Epithelial cell of prostate (primary cell): ENCODE data around the gene ELMO2.
"Not testable (repeated sequence)": the region's sequence is repeated elsewhere in the genome, so short reads cannot be mapped to it uniquely, and the experiment has no call there.

Experiments used
- DNase-seq: peaks from one replicate; pipeline ENCODE4 v3.0.0-alpha.2; 2011; ENCODE audit warnings: low read depth, low spot score
- H3K27ac ChIP-seq: fragments of 450-650 bp; 2 replicates; pipeline ENCODE4 v1.5.1; 2017; ENCODE audit warnings: mild to moderate bottlenecking

The ELMO2 gene

DNA sequence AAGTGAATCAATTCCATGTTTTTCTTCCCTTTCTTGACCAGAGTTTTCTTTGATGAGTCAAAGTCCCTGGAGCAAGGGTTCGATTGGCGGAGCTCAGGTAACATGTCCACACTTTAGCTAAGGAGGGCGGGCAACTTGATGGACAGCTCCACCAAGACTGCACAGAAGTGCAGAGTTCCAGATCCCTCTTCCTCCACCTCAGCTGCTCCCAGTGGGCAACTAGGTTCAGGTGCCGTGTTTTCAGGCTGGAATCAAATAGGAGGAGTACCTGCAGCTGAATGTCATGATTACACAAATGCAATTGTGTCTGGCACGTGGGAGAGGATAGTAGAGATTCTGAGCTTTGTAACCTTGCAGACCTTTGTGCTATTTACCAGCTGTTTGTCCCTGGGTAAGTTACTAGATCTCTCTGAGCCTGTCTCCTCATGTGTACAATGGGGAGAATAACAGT lies 1.9 kb upstream of the ELMO2 start:
- DNase-seq: no peak
- H3K27ac ChIP-seq: no peak overlapping the region

DNA sequence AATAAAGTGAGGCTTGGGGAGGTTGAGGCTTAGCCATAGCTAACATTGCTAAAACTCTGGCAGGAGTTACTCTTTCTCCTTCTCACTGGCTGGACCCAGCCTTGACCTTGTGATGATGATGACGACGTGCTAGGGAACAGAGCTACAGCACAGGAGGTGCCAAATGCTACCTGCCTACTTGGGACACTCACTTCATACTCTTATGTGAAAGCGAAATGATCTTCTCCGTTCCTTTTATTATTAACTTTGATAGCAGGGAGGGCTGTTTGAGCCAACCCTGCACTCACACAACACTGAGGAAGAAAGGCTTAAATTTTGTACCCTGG lies 1.2 kb upstream of the ELMO2 start:
- no peak overlapping the region for H3K27ac ChIP-seq
- DNase-seq: no peak

- DNase-seq: no peak
- peak overlapping the region; percentile 42 for H3K27ac ChIP-seq
Observed at GRCh38 chr20:46406986-46407670, 713 bp upstream of the ELMO2 start.

DNA sequence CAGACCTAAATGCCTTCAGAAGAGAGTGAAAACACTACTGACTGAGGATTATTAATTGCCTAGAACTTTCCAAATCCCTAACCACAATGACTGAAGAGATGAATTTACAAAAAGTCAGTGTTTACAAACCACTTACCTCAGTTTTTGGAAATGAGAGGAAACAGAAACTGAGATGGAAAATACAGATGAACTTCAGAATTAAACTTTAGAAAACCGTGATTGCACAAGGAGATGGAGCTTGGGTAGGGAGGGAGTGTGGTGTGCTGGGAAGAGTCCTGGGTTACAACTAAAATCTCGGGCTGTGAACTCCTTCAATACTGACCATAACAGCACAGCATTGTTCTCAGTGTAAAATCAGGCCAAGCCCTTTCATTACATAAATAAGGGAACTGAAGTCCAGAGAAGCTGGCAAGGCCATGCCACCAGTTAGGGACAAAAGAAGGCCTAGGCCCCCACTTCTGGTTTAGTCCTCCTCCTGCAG lies 4.0 kb downstream of the ELMO2 start:
- no peak for DNase-seq
- H3K27ac ChIP-seq: no peak overlapping the region

- peak overlapping the region; percentile 43 for H3K27ac ChIP-seq
Observed at GRCh38 chr20:46401478-46401860, 4.9 kb downstream of the ELMO2 start.

GRCh38 chr20:46400828-46401477 lies 5.5 kb downstream of the ELMO2 start:
- peak overlapping the region; percentile 43 for H3K27ac ChIP-seq
- DNase-seq: no peak

More at GRCh38 chr20:46401478-46401860, 4.9 kb downstream of the ELMO2 start:
- no peak for DNase-seq

DNA sequence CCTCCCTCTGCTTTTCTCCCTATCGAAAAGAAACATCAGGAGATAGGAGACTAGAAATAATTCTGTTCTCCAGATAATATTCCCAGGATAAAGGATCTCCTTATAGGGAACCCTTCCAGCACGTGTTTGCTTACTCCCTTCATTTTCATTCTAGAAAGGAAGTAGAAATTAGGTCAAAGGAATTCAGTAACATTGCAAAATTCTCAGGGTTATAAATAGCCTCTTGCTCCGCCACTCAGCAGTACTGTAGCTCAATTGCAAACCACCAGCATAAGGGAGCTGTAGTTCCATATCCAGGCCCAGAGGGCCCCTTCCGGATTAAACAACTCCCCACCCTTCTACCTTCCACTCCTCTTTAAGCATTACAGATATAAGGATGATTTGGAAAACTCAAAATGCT lies 6.2 kb downstream of the ELMO2 start:
- no peak for DNase-seq
- H3K27ac ChIP-seq: peak overlapping the region; percentile 43

GRCh38 chr20:46399401-46399800 lies 7.0 kb downstream of the ELMO2 start:
- no peak for DNase-seq
- no peak overlapping the region for H3K27ac ChIP-seq

DNA sequence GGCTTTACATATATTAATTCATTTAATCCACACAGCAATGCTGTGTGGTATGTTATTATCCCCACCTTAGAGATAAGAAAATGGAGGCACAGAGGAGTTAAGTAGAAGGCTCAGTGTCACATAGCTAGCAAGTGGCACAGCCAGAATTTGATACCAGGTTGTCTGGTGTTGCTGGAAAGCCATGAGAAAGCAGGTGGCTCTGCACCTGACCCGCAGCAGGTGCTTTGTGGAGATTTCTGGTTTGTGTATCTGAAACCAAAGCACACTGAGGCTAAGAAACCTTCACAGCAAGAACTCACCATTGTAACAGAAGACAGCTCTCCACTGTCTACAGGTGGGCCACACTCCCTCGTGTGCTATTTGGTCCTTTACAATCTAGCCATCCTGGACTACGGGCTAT lies 7.5 kb downstream of the ELMO2 start:
- no peak overlapping the region for H3K27ac ChIP-seq
- no peak for DNase-seq

GRCh38 chr20:46396052-46396740 lies 10.2 kb downstream of the ELMO2 start:
- DNase-seq: no peak
- H3K27ac ChIP-seq: no peak overlapping the region

DNA sequence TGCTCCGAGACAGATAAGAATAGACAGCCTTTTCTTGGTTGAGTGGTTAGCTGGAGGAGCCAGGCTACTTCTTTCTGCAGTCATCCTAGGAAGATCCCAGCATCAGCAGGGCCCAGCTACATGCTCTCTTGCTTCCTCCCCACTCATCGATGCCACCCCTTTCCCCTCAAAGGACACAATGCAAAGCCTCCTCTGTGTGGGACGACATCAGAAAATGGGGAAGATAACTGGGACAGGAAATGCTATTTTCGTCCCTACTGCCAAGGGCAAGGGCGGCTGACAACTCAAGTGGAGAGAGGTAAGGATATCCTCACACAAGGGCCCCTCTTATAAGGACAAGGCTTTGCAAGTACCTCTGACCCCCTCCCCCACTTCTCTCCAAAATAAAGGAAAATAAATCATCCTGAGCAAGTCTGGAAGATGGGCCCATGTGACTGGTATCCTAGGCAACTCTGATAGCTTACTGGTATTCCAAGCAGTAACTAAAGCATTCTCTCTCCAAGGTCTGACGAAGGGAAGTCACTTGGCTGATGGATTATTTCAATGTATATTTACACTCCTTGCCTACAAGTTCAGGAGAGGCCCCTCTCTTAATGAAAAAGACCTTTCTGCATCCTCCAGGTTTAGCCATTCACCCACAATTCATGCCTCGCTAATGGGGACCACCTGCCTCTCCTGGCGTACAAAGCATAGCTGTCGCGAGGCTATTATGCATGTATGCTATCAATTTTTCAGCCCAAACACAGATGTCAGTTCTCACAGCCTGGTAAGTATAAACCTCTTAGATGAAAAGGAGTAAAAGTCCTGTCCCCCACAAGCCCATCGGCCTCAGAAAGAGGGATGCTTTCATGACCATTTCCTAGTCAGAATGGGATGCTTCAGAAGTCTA lies 11.3 kb downstream of the ELMO2 start:
- no peak for DNase-seq

DNA sequence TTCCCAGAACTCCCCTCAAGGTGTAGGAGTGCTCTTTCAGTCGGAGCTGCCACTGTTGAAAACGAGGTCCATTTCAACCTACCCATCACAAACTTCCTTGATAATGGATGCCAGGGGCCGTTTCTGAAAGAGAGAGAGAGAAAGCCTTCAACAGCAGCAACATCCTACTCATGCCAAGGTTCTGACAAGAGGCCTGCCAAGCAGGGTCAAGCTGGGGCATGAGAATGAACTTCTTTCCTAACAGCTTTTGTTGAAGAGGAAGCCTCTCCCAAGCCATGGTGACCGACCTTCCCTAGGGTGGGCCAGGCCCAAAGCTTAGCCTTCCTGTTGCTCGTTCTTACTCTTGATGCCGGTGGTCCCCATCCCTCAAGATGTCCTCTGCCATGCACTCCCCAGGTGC lies 12.4 kb downstream of the ELMO2 start:
- DNase-seq: no peak
- no peak overlapping the region for H3K27ac ChIP-seq

More for the DNA sequence above, 11.3 kb downstream of the ELMO2 start:
- no peak overlapping the region for H3K27ac ChIP-seq

GRCh38 chr20:46388937-46389336 lies 17.5 kb downstream of the ELMO2 start:
- H3K27ac ChIP-seq: no peak overlapping the region
- no peak for DNase-seq

- no peak overlapping the region for H3K27ac ChIP-seq
- no peak for DNase-seq
Observed at GRCh38 chr20:46388201-46388836, 18.1 kb downstream of the ELMO2 start.

DNA sequence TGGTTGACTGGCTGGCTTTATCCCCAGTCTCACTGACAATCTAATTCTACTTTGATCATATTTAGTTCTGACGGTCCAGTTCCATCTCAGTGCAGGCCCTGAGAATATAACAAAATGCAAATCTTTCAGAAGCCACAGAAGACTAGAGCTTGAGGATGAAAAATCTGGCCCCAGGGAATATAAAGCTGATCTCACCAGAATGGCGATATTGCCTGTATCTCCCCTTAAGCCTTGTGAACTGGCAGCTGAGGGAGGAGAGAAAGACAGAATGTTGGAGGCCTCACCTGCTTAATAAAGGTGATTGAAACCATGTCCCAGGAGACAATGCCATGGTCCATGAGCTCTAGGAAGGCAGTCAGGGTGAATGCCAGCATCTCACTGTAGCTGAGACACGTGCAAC lies 19.4 kb downstream of the ELMO2 start:
- DNase-seq, H3K27ac ChIP-seq: not testable (repeated sequence)

GRCh38 chr20:46378412-46379009 lies 27.9 kb downstream of the ELMO2 start:
- no peak for DNase-seq

DNA sequence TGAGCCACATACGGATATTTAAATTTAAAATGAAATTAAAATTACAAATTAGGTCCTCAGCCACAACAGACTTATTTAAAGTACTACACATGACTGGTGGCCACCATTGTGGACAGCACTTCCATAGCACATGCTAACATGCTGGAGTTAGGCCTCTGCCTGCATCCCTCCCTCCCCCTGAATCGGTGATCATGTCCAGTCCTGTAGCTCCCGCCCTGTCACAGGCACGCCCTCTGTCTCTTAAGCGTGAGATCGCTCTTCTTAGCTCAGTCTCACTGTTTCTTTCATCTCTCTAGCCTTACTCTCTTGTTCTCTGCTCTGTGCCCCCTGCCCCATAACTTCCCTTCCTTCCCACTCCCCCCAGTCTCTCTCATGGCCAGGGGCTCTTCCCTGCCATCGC lies 28.9 kb downstream of the ELMO2 start:
- peak; percentile 55 for DNase-seq
- peak overlapping the region; percentile 11 for H3K27ac ChIP-seq

More at GRCh38 chr20:46378412-46379009, 27.9 kb downstream of the ELMO2 start:
- peak overlapping the region; percentile 11 for H3K27ac ChIP-seq

- DNase-seq: no peak
- no peak overlapping the region for H3K27ac ChIP-seq
Observed at GRCh38 chr20:46376196-46376785, 30.1 kb downstream of the ELMO2 start.

DNA sequence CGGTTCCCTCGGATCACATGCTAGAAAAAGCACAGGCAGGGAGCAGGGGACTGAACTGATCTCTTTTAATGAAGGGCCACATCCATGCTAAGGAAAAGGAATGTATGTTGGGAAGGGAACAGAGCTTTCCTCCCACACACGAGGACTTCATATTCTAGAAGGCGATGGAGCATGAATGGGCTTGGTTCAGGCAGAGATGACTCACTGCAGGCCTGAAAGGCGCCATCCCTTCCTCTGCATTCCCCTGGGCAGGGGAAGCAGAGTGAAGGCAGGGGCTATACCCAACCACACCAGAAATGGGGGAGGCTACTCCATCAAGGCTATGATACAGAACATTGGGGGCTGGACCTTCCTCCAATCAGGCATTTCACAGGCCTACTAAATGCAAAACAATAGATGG lies 30.6 kb downstream of the ELMO2 start:
- no peak for DNase-seq

More for the DNA sequence above, 30.6 kb downstream of the ELMO2 start:
- no peak overlapping the region for H3K27ac ChIP-seq
